ENCODE data around the gene RSPH10B.
"Not testable (repeated sequence)": the region's sequence is repeated elsewhere in the genome, so short reads cannot be mapped to it uniquely, and the experiment has no call there.

The RSPH10B gene

DNA sequence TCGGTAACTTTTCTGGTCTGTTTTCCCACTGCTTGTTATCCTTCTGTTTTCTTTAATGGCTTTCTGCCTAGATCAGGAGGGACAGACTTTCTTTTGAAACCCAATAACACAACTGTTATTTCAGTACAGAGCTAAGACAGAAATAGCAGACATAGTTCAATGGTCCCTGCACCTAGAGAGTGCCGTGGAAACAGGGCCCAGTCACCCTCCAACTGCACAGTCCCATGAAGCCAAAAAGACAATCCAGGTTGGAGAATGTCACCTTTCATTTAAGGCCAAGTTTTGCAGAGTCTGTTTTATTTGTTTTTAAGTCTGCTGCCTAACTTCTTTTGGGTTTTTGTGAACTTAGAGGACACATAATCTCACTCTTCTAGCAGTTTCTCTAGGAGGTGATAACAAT is 41.1 kb upstream of the RSPH10B start:
- Histone ChIP-seq H3K4me3 (ENCODE audit: insufficient read depth in 1 of 2, low read depth in 1 of 2, low read length in 2 of 2) (no peak overlapping the region), H3K27ac (ENCODE audit: low read length, poor library complexity, severe bottlenecking) (no peak overlapping the region), H3K23ac (ENCODE audit: low read length in 2 of 2) (no peak overlapping the region), H3K36me3 (ENCODE audit: control insufficient read depth in 1 of 2, insufficient read depth in 2 of 2, low read depth in 1 of 2, low read length in 2 of 2) (peaks cover 18 to 23% of the 10 kb centered on the region in 2 experiments), H2BK15ac (ENCODE audit: low read depth, poor library complexity, severe bottlenecking) (no peak overlapping the region), H3K4me1 (ENCODE audit: control insufficient read depth, insufficient read depth, low read depth, low read length) (peaks cover 7% of the 10 kb centered on the region), H4K8ac (ENCODE audit: low read length) (no peak overlapping the region), H2BK5ac (ENCODE audit: low read depth, low read length, poor library complexity, severe bottlenecking) (no peak overlapping the region), H3K27me3 (ENCODE audit: control insufficient read depth in 1 of 2, insufficient read depth in 1 of 2, low read length in 2 of 2) (no peaks in the 10 kb centered on the region), H2AFZ (ENCODE audit: low read depth, low read length) (no peak overlapping the region), H3K18ac (ENCODE audit: low read depth in 1 of 2, low read length in 2 of 2) (no peak overlapping the region), H3K4me2 (ENCODE audit: low read length, poor library complexity, severe bottlenecking) (no peak overlapping the region), H4K91ac (ENCODE audit: low read length) (no peak overlapping the region), H2AK5ac (ENCODE audit: low read length, severe bottlenecking) (no peak overlapping the region), H2BK12ac (ENCODE audit: low read length in 2 of 2) (no peak overlapping the region), H3K14ac (ENCODE audit: low read length in 2 of 2) (no peak overlapping the region), H3K9me3 (ENCODE audit: control insufficient read depth, low read length) (no peaks in the 10 kb centered on the region), H2BK120ac (ENCODE audit: low read depth, low read length) (no peak overlapping the region), H3K79me1 (replicated peaks; ENCODE audit: low read length, poor library complexity, severe bottlenecking) (peaks cover 20% of the 10 kb centered on the region), H3K4ac (ENCODE audit: low read depth in 1 of 2, low read length in 2 of 2) (no peak overlapping the region), H3K9ac (ENCODE audit: low read length) (no peak overlapping the region)
- no peak for DNase-seq
- 96% methylated on average over 1 of the region's 2 CpGs for WGBS

GRCh38 chr7:6010370-6010769 is 39.9 kb upstream of the RSPH10B start:
- not testable (repeated sequence) for H2BK12ac ChIP-seq (ENCODE audit: low read length in 2 of 2); H3K9me3 ChIP-seq (ENCODE audit: control insufficient read depth, low read length); H3K18ac ChIP-seq (ENCODE audit: low read depth in 1 of 2, low read length in 2 of 2); H2AFZ ChIP-seq (ENCODE audit: low read depth, low read length); H3K4ac ChIP-seq (ENCODE audit: low read depth in 1 of 2, low read length in 2 of 2); H4K91ac ChIP-seq (ENCODE audit: low read length); H2BK15ac ChIP-seq (ENCODE audit: low read depth, poor library complexity, severe bottlenecking); H3K23ac ChIP-seq (ENCODE audit: low read length in 2 of 2); DNase-seq; H3K4me1 ChIP-seq (ENCODE audit: control insufficient read depth, insufficient read depth, low read depth, low read length); H2BK120ac ChIP-seq (ENCODE audit: low read depth, low read length); H3K14ac ChIP-seq (ENCODE audit: low read length in 2 of 2); H2BK5ac ChIP-seq (ENCODE audit: low read depth, low read length, poor library complexity, severe bottlenecking); H2AK5ac ChIP-seq (ENCODE audit: low read length, severe bottlenecking); H3K27me3 ChIP-seq (ENCODE audit: control insufficient read depth in 1 of 2, insufficient read depth in 1 of 2, low read length in 2 of 2); H4K8ac ChIP-seq (ENCODE audit: low read length); H3K27ac ChIP-seq (ENCODE audit: low read length, poor library complexity, severe bottlenecking)
- Histone ChIP-seq H3K79me1 (replicated peaks; ENCODE audit: low read length, poor library complexity, severe bottlenecking) (peaks cover 13% of the 10 kb centered on the region), H3K4me3 (ENCODE audit: insufficient read depth in 1 of 2, low read depth in 1 of 2, low read length in 2 of 2) (peak overlapping the region in 1 of 2 experiments; percentile 94), H3K36me3 (ENCODE audit: control insufficient read depth in 1 of 2, insufficient read depth in 2 of 2, low read depth in 1 of 2, low read length in 2 of 2) (peaks cover 9 to 21% of the 10 kb centered on the region in 2 experiments), H3K9ac (ENCODE audit: low read length) (peak overlapping the region; percentile 95), H3K4me2 (ENCODE audit: low read length, poor library complexity, severe bottlenecking) (peak overlapping the region; percentile 59)
- WGBS, result 90% methylated on average over 8 of the region's 8 CpGs

DNA sequence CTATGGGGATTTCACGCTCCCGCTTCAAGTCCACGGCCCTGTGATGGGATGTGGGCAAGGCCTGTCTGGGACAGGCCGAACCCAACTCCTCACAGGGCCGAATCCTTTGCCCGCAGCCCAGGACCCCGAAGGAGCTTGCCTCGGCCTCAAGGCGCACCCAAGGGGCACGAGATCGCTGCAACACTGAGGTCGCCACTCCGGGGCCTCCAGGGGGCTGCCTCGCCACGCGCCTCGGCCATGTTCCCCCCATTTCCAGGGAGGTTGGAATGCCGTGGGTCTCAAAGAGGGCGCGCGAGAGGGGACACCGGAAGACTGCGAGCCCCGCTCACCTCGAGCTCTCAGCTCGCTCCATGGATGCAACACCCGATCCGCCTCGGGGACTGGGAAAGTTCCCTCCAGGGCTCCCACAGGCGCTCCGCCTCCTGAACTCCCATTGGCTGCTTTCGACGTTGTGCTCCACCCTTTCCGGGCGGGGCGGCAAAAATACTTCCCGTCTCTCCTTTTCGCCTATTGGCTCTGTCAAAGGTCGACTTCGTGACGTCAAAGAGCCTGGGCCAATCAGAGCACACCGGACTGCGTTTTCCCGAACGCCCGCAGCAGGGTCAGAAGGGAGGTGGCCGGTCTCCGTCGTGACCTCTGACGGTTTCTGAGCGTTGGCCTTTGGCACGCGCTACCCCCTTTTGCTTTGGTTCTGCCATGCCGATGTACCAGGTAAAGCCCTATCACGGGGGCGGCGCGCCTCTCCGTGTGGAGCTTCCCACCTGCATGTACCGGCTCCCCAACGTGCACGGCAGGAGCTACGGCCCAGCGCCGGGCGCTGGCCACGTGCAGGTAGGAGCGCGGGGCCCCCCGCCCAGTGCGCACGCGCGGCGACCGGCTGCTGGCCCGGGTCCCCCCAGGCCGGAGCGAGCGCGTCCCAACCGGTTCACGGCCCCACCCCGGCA is 38.5 kb upstream of the RSPH10B start, which contains the start of the genes AIMP2 and PMS2:
Gene AIMP2 (plus strand): TSS at position 605 of the 944 bp plus-strand sequence. CDS start 92 bp downstream, at position 697.
Gene PMS2 (minus strand): TSS at position 382 of the 944 bp plus-strand sequence. CDS start 30 bp downstream, at position 352.
- Histone ChIP-seq H3K9me3 (ENCODE audit: control insufficient read depth, low read length) (no peaks in the 10 kb centered on the region), H3K18ac (ENCODE audit: low read depth in 1 of 2, low read length in 2 of 2) (peak within 1 kb of the TSS; percentile 86 to 96), H3K36me3 (ENCODE audit: control insufficient read depth in 1 of 2, insufficient read depth in 2 of 2, low read depth in 1 of 2, low read length in 2 of 2) (peaks cover 9 to 18% of the 10 kb centered on the region in 2 experiments), H3K23ac (ENCODE audit: low read length in 2 of 2) (peak within 1 kb of the TSS in 1 of 2 experiments; percentile 91), H2BK15ac (ENCODE audit: low read depth, poor library complexity, severe bottlenecking) (peak within 1 kb of the TSS; percentile 63), H2BK12ac (ENCODE audit: low read length in 2 of 2) (peak within 1 kb of the TSS in 1 of 2 experiments; percentile 66), H3K14ac (ENCODE audit: low read length in 2 of 2) (peak within 1 kb of the TSS in 1 of 2 experiments; percentile 97), H3K79me1 (replicated peaks; ENCODE audit: low read length, poor library complexity, severe bottlenecking) (peaks cover 15% of the 10 kb centered on the region), H2BK120ac (ENCODE audit: low read depth, low read length) (peak within 1 kb of the TSS; percentile 64), H3K27ac (ENCODE audit: low read length, poor library complexity, severe bottlenecking) (peak within 1 kb of the TSS; percentile 89), H4K8ac (ENCODE audit: low read length) (peak within 1 kb of the TSS; percentile 78), H3K4me1 (ENCODE audit: control insufficient read depth, insufficient read depth, low read depth, low read length) (peaks cover 7% of the 10 kb centered on the region), H2BK5ac (ENCODE audit: low read depth, low read length, poor library complexity, severe bottlenecking) (peak within 1 kb of the TSS; percentile 77), H3K4ac (ENCODE audit: low read depth in 1 of 2, low read length in 2 of 2) (peak within 1 kb of the TSS in 1 of 2 experiments; percentile 85), H2AFZ (ENCODE audit: low read depth, low read length) (peak within 1 kb of the TSS; percentile 89), H3K4me3 (ENCODE audit: insufficient read depth in 1 of 2, low read depth in 1 of 2, low read length in 2 of 2) (peak within 1 kb of the TSS; percentile 91 to 94), H3K27me3 (ENCODE audit: control insufficient read depth in 1 of 2, insufficient read depth in 1 of 2, low read length in 2 of 2) (no peaks in the 10 kb centered on the region), H3K9ac (ENCODE audit: low read length) (peak within 1 kb of the TSS; percentile 95), H3K4me2 (ENCODE audit: low read length, poor library complexity, severe bottlenecking) (peak within 1 kb of the TSS; percentile 84), H4K91ac (ENCODE audit: low read length) (peak within 1 kb of the TSS; percentile 78), H2AK5ac (ENCODE audit: low read length, severe bottlenecking) (no peak within 1 kb of the TSS)
- WGBS, result under 1% methylated on average over 81 of the region's 84 CpGs
- peak; percentile 99 for DNase-seq

All from mesenchymal stem cell (in vitro differentiated cells and primary cell).